WI38 (cell line): ENCODE data around the gene SERTAD3.

Experiments used
- H3K4me3 ChIP-seq: 2 replicates; pipeline ENCODE4 v1.5.1; 2011; ENCODE audit warnings: low read depth, mild to moderate bottlenecking, control low read depth, low read length
- TF ChIP-seq, protein P1 (sequence below): IDR thresholded peaks from 2 replicates; pipeline ENCODE4 v1.5.1; 2012; ENCODE audit warnings: low read depth, mild to moderate bottlenecking, control low read depth, low read length

SERTAD3 gene

GRCh38 chr19:40472516-40472915 lies 28.4 kb upstream of the SERTAD3 start:
- H3K4me3 ChIP-seq, result no peak overlapping the region
- TF ChIP-seq, protein P1, sequence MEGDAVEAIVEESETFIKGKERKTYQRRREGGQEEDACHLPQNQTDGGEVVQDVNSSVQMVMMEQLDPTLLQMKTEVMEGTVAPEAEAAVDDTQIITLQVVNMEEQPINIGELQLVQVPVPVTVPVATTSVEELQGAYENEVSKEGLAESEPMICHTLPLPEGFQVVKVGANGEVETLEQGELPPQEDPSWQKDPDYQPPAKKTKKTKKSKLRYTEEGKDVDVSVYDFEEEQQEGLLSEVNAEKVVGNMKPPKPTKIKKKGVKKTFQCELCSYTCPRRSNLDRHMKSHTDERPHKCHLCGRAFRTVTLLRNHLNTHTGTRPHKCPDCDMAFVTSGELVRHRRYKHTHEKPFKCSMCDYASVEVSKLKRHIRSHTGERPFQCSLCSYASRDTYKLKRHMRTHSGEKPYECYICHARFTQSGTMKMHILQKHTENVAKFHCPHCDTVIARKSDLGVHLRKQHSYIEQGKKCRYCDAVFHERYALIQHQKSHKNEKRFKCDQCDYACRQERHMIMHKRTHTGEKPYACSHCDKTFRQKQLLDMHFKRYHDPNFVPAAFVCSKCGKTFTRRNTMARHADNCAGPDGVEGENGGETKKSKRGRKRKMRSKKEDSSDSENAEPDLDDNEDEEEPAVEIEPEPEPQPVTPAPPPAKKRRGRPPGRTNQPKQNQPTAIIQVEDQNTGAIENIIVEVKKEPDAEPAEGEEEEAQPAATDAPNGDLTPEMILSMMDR, result no peak

- TF ChIP-seq, protein P1, result no peak
- no peak overlapping the region for H3K4me3 ChIP-seq
Observed at GRCh38 chr19:40471111-40471510, 27.0 kb upstream of the SERTAD3 start.

- H3K4me3 ChIP-seq, result no peak overlapping the region
- TF ChIP-seq, protein P1, result no peak
Observed at GRCh38 chr19:40469011-40469410, 24.9 kb upstream of the SERTAD3 start.

DNA sequence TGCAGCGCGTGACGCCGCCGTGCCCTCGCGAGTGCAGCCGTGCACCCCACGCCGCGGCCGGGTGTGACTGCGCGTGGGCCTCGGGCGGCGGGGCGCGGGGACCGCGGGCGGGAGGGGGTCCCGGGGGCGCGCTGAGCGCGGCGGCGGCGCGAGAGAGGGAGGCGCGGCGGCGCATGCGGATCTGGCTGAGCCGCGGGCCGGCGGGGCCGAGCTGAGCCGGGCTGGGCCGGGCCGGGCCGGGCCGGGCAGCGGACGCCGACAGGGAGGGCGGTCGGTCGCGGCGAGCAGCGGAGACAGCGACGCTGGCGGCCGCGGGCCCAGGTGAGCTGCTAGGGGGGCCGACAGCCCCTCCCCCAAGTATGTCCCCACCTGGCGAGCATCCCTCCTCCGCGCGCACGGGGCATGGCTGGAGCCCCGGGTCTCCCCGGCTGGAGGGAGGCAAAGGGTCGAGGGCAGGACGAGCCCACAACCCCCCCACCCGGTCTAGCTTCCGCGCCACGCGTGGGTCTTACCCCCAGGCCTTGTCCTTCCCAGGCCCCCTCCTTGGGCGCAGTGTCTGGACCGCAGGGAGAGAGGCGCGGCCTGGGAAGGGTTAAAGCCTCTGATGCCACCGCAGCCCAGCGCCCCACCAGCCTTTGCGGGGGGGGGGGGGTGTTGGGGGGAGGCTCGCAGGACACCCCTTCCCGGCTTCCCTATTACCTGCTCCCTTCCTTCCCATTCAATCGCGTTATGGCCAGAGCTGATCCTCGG lies 23.0 kb upstream of the SERTAD3 start, which contains the start of gene SPTBN4:
Gene SPTBN4, plus strand, starts transcription at position 17 of the 750 bp plus-strand sequence. CDS start 5,621 bp downstream, outside the sequence.
- H3K4me3 ChIP-seq, result peak within 1 kb of the TSS; percentile 48
- TF ChIP-seq, protein P1, result no peak

DNA sequence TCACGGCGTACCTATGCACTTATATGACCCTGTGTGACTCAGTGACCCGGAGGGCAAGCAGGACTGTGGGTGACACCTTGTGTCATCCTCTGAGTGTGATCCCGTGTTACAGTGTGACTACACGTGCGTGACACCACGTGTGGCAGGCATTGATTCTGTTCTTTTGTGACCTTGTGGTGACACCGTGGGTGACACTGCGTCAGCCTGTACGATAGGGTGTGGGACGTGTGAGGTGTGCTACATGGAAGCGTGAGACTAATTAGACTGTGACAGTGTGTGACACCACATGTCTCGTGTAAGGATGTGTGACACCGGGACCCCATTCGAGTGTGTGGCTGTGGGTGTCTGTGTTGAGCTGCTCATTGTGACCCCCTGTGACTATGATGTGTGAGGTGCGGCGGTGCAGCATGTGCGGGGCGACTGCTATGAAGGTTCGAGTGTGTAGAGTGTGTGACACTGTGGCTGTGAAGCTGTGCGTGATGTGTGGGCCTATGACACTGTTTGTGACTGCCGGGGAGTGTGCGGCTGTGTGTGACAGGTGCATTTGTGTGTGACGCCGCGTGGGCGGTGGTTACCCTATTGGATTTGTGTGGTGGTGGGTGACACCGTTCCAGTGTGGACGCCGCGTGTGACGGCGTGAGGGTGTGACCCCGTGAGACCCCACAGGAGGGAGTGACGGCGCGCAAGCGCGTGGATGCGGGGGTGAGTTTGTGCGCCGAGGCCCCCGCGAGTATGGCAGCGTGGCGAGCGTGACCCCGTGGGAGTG lies 22.3 kb upstream of the SERTAD3 start:
- TF ChIP-seq, protein P1, result no peak
- peak overlapping the region; percentile 48 for H3K4me3 ChIP-seq

- H3K4me3 ChIP-seq, result peak within 1 kb of the TSS; percentile 78
- TF ChIP-seq, protein P1, result no peak
Observed at GRCh38 chr19:40465557-40466218, 21.6 kb upstream of the SERTAD3 start, which contains the start of gene BLVRB. Gene BLVRB, minus strand, starts transcription at chr19:40465745. Its CDS starts 57 bp downstream, at chr19:40465688.
